HFFc6 (cell line): ENCODE data around the gene PRIMA1. TPM values are rescaled to one million over a fixed set of nuclear protein-coding genes. Genes with fewer than 3 reads are reported as not detected.

Experiments
- DNase-seq: peaks from one replicate; pipeline ENCODE4 v3.0.0-alpha.2; 2018
- H3K27ac Mint-ChIP-seq: 2 replicates; pipeline ENCODE4 v1.8.0; 2020; ENCODE audit warnings: mild to moderate bottlenecking, mixed read lengths
- H3K27me3 Mint-ChIP-seq: 2 replicates; pipeline ENCODE4 v1.8.0; 2021; ENCODE audit warnings: mild to moderate bottlenecking, moderate library complexity, mixed read lengths; ENCODE audit not compliant: insufficient read depth
- H3K36me3 Mint-ChIP-seq: 2 replicates; pipeline ENCODE4 v1.8.0; 2021; ENCODE audit warnings: low read depth, mixed read lengths
- H3K4me1 Mint-ChIP-seq: 2 replicates; pipeline ENCODE4 v1.8.0; 2020; ENCODE audit warnings: low read depth, mixed read lengths
- H3K4me3 Mint-ChIP-seq: 2 replicates; pipeline ENCODE4 v1.8.0; 2020; ENCODE audit warnings: mild to moderate bottlenecking, moderate library complexity, mixed read lengths
- H3K9me3 Mint-ChIP-seq: 2 replicates; pipeline ENCODE4 v1.8.0; 2020; ENCODE audit warnings: mild to moderate bottlenecking, mixed read lengths
- total RNA-seq, 6 experiments: library from RNA; stranded (reverse); fragmentation: NEBNext Ultra II Directional; extraction: Animal tissue kit (Norgen Biotek cat#: 25700); gene quantifications; 2 replicates in 1 of 6; 3 replicates in 5 of 6; pipeline ENCODE4 v1.2.3, GENCODE V29; 2021
- TF ChIP-seq, protein P1 (sequence below): fragments of 200-600 bp; sonication (generic); IDR thresholded peaks from 2 replicates; pipeline ENCODE4 v1.5.0; 2021; ENCODE audit warnings: antibody characterized with exemption, mild to moderate bottlenecking

Gene PRIMA1
- total RNA-seq, 6 experiments from 2014 or later = not detected

DNA sequence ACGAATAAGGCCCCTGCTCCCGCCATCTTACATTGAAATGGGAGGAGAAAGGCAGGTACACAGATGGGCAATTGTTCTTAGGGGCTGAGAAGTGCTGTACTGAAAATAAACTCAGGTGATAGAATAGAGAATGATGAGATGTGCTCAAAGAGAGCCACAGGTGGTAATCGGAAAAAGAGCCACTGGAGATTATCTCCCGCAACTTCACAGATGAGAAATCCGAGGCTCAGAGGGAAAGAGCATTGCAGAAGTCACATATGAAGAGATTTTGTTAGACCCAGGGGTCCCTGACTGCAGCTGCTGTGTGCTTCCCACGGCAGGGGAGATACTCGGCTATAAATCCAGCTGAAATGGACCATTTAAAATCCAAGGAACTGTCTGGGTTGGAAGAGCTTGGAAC is 73.7 kb downstream of the PRIMA1 start:
- Mint-ChIP-seq H3K27ac (no peak overlapping the region), H3K36me3 (no peaks in the 10 kb centered on the region), H3K27me3 (peaks cover 4% of the 10 kb centered on the region), H3K4me3 (no peak overlapping the region), H3K9me3 (peaks cover 37% of the 10 kb centered on the region), H3K4me1 (no peaks in the 10 kb centered on the region)
- TF ChIP-seq, protein P1, sequence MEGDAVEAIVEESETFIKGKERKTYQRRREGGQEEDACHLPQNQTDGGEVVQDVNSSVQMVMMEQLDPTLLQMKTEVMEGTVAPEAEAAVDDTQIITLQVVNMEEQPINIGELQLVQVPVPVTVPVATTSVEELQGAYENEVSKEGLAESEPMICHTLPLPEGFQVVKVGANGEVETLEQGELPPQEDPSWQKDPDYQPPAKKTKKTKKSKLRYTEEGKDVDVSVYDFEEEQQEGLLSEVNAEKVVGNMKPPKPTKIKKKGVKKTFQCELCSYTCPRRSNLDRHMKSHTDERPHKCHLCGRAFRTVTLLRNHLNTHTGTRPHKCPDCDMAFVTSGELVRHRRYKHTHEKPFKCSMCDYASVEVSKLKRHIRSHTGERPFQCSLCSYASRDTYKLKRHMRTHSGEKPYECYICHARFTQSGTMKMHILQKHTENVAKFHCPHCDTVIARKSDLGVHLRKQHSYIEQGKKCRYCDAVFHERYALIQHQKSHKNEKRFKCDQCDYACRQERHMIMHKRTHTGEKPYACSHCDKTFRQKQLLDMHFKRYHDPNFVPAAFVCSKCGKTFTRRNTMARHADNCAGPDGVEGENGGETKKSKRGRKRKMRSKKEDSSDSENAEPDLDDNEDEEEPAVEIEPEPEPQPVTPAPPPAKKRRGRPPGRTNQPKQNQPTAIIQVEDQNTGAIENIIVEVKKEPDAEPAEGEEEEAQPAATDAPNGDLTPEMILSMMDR = no peak
- no peak for DNase-seq

DNA sequence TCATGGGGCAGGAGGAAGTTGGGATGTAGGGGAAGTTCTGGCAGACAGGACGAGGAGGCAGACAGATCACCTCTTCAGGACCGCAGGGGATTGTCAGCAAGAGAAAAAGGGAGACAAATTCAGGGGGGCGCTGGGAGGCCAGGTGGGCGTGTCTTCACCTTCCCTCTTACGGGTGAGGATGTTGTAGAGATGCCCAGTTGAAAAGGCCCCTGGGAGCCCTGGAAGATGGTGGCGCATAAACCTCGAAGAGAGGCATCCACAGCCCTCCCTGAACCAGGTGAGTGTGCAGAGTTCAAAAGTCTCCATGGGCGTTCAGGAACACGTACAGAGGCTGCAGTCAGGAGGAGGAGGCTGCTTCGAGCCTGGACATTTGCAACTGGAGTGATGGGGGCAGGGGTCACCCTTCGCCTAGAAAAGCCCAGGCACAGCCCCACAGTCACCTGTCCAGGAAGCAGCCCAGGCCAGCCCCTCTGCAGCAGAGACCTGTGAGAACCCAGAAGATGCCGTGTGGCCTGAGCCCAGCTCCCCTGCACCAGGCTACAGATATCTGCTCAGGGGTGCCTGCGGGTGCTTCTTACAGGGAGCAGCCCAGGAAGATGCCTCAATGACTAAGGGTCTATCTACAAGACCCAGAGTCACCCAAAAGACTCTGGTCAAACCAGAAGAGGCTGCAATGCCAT is 74.4 kb downstream of the PRIMA1 start:
- no peak overlapping the region for H3K4me3 Mint-ChIP-seq
- TF ChIP-seq, protein P1 = no peak
- H3K27me3 Mint-ChIP-seq = peaks cover 4% of the 10 kb centered on the region
- DNase-seq = no peak
- H3K36me3 Mint-ChIP-seq = no peaks in the 10 kb centered on the region
- H3K4me1 Mint-ChIP-seq = no peaks in the 10 kb centered on the region
- no peak overlapping the region for H3K27ac Mint-ChIP-seq
- H3K9me3 Mint-ChIP-seq = peaks cover 40% of the 10 kb centered on the region

DNA sequence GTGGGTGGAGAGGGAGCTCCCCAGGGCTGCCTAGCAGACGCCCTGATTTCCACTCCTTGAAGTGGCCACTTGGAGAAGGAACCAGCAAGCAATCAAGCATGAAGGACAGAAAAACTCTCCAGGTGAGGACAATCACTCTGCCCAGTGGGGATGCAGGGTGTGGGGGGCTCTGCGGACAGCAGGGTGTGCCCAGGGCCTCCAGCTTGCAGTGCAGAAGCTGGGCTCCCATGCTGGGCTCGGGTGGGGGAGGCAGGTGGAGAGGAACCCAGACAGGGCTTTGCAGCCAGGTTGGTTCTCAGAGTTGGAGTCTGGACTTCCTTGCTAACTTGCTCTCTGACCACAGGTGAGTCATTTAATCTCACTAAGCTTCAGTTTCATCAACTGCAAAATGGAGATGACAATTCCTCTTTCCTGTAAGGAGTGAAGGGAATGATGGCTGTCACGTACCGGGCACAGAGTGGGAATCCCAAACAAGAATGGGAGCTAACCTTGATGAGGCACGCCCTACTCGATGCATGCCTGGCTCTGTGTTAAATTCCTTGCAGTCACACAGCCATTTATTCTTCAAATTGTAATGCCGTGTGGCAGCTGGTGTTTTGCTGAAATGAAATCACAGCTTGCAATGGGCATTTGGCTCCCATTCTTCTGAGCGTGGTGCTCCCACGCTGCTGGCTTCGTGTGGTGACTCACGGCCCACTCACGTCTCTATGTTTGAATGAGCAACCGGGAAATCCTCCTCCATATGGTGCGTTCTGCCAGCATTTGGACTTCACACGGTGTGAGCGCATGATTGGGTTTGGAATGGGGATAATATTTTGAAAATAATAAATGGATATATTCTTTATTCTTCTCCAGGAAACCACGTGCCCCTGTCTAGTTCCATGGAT is 75.2 kb downstream of the PRIMA1 start:
- Mint-ChIP-seq H3K36me3 (no peaks in the 10 kb centered on the region), H3K9me3 (peaks cover 45% of the 10 kb centered on the region), H3K4me1 (no peaks in the 10 kb centered on the region), H3K27ac (no peak overlapping the region), H3K27me3 (peaks cover 3% of the 10 kb centered on the region), H3K4me3 (no peak overlapping the region)
- TF ChIP-seq, protein P1 = no peak
- DNase-seq = no peak

DNA sequence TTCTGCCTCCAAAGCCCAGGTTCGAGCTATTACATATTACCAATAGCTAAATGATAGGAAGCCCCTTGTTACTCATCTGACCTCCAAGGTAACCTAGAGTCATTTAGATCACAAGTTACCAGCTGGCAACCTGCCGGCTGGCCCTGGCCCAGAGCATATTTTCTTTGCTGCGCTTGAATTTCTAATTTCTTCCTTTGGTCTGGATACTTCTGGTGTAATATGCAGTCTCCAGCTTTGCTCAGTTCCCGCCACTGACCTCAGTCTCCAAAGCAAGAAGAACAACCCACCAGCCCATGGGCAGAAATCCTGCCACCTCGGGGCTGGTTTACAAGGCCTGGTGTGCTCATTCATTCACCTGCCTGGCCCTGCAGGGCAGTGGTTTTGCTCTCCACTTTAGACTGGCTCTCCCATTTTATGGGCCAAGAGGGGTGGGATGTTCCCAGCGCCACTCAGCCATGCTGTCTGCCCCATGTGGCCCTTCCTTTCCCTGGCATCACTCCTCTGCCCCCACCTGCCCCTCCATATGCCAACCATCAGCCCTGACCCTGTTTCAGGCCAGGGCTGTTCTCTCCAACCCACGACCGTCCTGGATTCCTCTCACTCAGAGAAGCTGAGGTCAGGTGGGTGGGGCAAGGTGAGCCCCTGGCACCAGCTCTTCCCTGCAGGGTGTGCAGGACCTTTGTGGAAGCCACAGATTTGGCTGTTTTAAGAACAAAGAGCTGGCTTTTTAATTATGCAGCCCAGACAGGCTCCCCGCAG is 76.0 kb downstream of the PRIMA1 start:
- Mint-ChIP-seq H3K27me3 (peaks cover 3% of the 10 kb centered on the region), H3K4me1 (no peaks in the 10 kb centered on the region), H3K36me3 (no peaks in the 10 kb centered on the region), H3K4me3 (no peak overlapping the region), H3K9me3 (peaks cover 45% of the 10 kb centered on the region), H3K27ac (no peak overlapping the region)
- no peak for DNase-seq
- TF ChIP-seq, protein P1 = no peak

DNA sequence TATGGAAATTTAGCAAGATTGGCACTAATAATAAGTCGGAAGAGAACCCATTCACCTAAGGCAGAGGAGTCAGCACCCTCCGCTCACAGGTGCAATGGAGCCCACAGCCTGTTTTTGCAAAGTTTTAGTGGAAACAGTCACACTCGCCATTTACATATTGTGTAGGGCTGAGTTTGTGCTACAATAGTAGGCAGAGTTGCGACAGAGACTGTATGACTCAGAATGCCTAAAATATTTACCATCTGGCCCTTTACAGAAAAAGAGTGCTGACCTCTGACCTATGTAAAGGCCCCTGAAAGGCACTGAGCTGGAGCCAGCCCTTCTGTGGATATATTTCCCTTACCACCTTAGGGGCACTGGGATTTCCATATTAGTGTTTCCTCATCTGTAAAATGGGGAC is 79.0 kb downstream of the PRIMA1 start:
- TF ChIP-seq, protein P1 = no peak
- H3K4me1 Mint-ChIP-seq = no peaks in the 10 kb centered on the region

More for the DNA sequence above, 79.0 kb downstream of the PRIMA1 start:
- Mint-ChIP-seq H3K27me3 (peaks cover 1% of the 10 kb centered on the region; the same call in 1 of the 2 replicates), H3K27ac (no peak overlapping the region), H3K36me3 (no peaks in the 10 kb centered on the region), H3K9me3 (peaks cover 48% of the 10 kb centered on the region), H3K4me3 (no peak overlapping the region)
- no peak for DNase-seq
